Lung microvascular endothelial cell (primary cell): Measurements from ENCODE around the gene HCFC1R1. TPM values are rescaled to one million over a fixed set of nuclear protein-coding genes. Genes with fewer than 3 reads are reported as not detected.

ENCODE experiments used
- DNase-seq, 2 donors: peaks; one replicate each; pipeline versions ENCODE4 v3.0.0 to v3.0.0-alpha.2; 2010; ENCODE audit warnings: low read depth in 2 of 2
- total RNA-seq: library from RNA; depleted of rRNA; stranded (reverse); fragments of >200 nt; gene quantifications from 2 replicates; pipeline ENCODE4 v1.2.1, GENCODE V29; 2014

The HCFC1R1 gene
- total RNA-seq, 1 donor from 2014 or later: 4.6 TPM

DNA sequence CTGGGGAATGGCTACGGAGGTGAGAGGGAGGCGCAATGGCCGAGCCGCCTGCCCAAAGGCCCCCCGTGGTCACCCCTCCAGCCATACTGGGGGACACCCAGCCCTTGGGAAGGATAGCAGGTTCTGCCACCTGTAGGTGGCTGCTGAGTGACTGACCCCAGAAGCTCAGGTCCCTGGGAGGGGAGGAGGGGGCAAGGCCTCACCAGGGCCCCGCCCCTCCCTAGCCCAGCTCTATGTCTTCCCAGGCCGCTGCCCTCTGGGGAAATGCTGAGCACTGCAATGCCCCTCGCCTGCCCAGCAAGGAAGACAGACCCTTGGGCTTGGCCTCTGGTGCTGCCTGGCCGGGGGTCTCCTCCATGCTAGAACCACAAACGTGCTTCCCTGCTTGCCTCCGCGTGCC is 22.4 kb downstream of the HCFC1R1 start:
- no peak for DNase-seq

DNA sequence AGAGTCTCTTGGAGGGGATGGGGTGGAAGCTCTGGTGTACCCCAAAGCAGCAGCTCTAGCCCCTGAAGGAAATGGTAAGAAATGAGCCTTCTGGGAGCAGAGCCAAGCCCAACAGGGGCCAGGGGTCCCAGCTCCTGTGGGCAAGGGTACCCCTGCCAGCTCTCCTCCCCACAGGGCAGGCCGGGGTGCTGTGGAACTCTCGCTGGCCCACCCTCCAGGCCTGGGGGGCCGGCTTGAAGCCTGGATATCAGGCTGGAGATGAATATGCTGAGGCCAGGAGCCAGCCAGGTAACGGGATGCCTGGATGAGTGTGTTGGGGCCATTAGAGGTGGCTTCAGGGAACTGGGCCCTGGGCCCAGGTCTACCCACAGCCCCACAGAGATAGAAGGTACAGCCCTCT is 23.2 kb downstream of the HCFC1R1 start:
- DNase-seq: no peak

DNA sequence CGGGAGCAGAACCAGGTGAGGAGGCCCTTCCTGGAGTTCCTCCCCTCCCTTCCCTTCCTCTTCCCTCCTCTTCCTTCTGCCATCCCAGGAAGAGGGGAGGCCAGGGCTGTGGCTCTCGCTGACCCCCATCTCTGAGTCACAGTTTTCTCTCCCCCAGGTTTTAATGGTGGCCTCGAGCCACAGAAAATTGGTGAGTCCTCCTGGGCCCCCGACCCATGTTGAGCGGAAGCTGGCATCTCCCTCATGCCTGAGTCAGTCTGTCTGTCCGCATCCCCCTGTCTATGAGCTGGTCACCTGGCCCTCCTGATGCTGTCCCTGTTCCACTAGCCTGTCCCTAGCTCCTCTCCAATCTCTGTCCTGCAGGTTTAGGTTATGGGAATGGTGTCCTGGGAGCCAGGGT is 23.8 kb downstream of the HCFC1R1 start:
- DNase-seq: no peak

DNA sequence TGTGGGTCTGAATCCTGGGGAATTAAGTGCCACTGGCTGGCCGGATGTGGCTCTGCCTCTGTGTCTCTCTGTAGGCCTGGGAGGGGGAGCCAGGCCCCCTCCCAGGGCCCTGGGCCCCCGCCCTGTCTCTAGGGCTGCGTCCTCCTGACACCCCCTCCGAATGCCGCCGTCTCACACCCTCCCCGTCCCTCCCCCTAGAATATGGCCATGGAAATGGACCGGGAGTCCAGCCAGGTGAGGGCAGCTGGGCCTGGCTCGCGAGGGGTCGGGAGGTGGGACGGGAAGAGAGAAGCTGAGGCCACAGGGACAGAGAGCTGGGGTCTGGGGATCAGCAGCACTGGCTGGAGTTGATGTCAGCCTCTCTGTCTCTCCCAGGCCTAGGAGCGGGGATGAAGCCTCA is 27.4 kb downstream of the HCFC1R1 start:
- no peak for DNase-seq

DNA sequence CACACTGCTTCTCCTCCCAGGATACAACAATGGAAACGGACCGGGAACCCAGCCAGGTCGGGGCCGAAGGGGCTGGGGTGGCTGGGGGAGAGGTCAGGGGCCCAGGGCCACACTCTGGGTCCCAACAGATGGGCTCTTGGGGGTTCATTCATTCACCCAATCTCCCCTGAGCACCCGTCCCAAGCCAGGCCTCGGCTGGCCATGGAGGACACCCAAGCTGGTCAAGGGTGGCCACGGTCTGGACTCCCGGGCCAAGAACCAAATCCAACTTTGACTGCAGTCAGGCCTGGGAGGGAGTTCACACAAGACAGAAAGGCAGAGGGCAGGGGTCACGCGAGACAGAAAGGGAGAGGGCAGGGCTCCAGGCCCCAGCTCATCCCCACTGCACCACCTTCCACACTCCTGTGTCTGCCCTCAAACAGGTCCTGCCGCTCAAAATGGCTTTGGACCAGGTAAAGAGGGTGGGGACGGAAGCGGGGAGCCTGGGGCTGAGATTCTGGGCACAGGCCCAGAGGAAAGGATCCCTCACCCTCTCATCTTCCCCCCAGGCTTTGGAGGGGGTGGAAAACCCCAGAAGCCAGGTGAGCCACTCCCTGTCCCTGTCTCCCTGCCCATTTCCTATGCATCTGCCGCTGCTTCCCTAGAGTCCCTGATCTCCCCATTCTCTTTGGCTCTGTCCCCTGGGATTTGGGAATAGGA is 31.2 kb downstream of the HCFC1R1 start:
- no peak for DNase-seq

GRCh38 chr16:2991566-2992261 is 32.0 kb downstream of the HCFC1R1 start:
- DNase-seq: no peak

DNA sequence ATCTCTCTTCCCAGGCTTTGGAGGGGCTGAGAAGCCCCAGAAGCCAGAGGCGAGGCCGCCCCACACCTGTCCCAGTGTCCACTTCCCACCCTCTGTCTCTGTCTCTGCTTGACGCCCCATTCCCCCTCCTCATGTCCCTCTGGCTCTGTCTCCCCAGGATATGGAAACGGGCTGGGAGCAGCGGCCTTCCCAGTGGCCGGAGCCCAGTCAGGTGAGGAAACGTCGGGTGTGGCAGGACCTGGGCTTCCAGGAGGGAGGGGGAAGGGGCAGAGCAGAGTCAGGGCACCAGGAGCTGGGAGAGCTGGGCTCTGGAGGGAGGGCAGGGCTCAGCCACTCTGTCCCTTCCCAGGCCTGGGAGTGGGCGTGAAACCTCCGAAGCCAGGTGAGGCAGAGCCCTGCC is 32.9 kb downstream of the HCFC1R1 start:
- no peak for DNase-seq

GRCh38 chr16:2988590-2989099 is 35.1 kb downstream of the HCFC1R1 start:
- DNase-seq: no peak

GRCh38 chr16:2987833-2988232 is 35.9 kb downstream of the HCFC1R1 start:
- no peak for DNase-seq

- no peak for DNase-seq
Measured at GRCh38 chr16:2987286-2987685, 36.5 kb downstream of the HCFC1R1 start.

DNA sequence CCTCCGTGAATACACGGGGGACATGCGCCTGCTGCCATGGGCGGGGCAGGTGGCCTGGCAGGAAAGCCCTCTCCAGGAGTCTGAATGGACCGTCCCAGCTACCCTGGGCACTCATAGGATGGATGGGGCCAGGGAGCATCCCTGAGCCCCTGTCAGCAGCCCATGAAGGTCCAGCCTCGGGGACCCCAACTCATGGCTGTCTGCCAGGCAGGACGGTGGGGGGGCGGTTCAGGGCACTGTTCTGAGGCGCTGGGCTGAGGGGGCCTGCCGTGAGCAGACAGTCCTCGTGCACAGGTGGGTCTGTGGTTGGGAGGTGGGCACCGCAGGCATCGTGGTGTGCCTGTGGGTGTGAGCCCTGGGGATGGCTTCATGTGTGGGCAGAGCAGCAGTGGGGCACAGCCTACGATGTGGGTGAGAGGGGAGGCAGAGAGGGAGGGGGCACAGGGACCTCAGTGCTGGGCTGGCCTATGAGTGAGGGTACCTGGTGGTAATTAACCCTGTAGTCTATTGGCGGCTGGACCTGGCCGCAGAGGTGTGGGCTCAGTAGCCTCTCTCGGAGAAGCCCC is 37.0 kb downstream of the HCFC1R1 start:
- DNase-seq: no peak

DNA sequence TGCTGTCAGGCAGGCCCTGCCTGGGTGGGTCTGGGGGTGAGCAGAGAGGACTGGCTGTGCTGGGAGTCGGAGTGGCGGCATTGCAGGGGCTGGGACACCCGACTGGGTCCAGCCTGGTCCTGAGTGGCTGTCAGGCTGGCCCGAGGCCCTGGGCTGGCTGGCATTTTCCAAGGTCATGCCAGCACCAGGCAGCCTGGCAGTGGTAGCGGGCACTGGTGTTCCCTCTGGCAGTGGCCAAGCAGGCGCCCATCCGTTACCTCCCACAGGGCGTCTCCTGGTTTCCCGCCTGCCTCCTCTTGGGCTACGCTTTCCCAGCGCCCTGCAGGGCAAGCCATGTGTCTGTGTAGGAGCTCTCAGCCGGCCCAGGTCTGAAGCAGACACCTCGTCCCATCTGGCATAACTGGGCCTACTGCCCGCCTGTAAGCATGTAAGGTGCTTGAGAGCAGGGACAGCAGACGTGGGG is 37.8 kb downstream of the HCFC1R1 start:
- DNase-seq: no peak

DNA sequence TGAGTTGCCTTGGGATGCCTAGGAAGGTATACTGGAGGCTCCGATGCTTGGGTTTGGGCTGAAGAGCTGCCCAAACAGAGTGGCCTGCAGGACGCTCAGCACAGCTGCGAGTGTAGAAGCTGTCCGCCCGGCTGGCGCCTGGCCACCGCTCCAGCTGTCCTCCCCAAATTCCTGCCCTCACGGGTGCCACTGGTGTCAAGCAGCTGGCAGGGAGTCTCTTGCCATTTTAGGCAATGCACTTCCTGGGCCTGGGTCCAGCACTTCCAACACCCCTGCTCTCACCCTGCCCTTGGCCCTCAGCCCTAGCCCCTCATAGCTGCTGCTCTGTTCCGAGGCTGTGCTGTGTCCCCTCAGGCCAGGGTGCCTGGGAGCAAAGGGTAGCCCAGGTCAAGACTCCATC is 38.3 kb downstream of the HCFC1R1 start:
- no peak for DNase-seq

DNA sequence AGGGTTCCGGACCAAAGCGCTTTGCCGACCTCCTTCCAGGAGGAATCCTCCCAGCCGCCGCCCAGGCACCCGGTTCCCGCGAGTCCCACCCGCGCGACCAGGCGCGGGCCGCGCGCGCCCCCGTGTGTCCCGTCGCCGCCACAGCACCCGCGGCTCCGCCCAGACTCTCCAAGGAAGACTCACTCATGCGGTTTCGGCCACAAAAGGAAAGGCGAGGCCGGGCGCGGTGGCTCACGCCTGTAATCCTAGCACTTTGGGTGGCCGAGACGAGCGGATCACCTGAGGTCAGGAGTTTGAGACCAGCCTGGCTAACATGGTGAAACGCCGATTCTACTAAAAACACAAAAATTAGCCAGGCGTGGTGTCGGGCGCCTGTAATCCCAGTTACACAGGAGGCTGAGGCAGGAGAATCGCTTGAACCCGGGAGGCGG is 40.0 kb downstream of the HCFC1R1 start:
- peak; percentile 56 to 73 for DNase-seq

GRCh38 chr16:2982402-2982801 is 41.3 kb downstream of the HCFC1R1 start:
- DNase-seq: no peak

- no peak for DNase-seq
Measured at GRCh38 chr16:2981899-2982250, 41.9 kb downstream of the HCFC1R1 start.

GRCh38 chr16:2981177-2981898 is 42.4 kb downstream of the HCFC1R1 start:
- no peak for DNase-seq

DNA sequence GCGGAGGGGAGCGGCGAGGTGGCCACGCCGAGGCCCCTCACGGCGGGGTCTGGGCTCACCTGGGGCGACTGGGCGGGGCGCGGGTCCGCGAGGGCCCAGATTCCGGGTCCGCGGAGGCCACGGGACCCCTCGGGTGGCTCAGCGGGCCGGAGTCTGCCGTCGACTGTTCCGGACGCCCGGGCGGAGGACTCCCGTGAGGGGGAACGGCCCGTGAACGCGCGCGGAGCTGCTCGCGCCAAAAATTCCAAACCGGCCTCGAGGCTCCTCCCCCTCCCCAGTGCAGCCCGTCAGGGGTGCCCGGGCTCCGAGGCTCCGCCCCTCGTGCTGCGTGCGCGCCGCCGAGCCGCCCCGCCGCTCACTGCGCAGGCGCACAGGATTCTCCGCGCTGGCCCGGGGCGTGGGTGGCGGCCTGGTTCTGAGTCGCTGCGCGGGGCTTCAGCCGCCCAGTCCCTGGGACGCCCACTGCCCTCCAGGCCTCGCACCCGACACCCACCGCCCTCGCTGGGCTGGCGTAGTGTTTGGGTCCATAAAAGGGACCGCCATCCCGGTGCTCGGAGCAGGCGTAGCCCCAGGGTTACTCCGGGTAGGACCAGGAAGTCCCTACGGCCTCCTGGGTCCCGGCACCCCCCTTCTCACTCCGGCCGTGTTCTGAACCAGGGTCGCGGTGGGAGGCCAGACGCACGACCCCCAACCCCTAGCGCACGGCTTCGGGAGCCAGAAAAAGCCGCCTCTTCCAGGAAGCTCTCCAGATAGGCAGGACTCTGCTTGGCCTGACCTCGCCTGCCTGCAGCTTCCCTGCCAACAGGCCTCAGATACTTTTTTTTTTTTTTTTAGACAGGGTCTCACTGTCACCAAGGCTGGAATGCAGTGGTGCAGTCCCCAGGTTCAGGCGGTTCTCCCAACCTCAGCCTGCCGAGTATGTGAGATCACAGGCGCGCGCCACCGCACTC is 43.2 kb downstream of the HCFC1R1 start, which contains the start of gene PKMYT1:
PKMYT1 (minus strand) TSS at position 220 of the 950 bp plus-strand sequence. CDS start 789 bp downstream, outside the sequence.
- DNase-seq: peak; percentile 86 to 91

DNA sequence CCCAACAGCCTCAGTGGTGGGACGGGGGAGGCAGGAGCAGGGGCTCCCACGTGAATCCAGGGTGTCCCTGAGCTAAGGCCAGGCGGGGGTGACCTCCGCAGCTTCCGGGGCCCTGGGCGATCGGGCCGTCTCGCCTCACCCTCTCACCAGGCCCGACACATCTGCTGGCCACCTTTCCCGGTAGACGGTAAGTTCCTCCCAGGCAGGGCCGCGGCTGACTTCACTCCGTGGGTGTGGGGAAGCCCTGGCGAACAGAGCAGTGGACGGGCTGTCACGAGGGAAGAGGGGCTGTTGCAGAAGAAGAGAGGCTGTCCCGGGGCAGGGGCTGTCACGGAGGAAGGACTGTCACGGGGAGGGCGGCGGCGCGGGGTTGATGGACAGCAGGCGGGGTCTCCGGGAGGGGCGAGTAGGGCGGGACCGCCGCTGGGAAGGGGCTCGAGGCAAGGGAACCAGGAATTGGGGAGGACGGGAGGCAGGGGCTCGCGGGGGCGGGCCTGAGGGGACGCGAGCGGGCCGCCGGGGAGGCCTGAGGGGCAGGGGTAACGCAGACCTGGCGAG is 44.0 kb downstream of the HCFC1R1 start:
- DNase-seq: no peak

DNA sequence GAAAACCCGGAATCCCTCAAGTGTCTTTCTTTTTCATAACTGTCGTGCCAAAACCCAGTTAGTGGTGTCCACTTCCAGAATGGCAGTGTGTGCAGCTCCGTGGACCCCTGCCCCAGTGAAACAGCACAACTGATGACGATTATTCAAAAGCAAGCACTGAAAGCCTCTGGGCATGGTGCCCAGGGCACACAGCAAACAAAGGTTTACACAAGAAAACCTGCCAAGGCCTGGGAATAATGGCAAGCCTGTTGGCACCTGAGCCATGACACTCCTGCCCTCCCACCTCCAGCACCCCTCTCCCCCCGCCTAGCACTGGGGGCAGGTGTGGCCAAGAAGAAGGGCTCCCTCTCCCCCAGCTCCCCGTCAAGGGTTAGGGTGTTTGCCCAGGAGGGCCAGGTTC is 46.3 kb downstream of the HCFC1R1 start:
- no peak for DNase-seq
